Measurements from ENCODE around the gene ACOT8. TPM values are rescaled to one million over a fixed set of nuclear protein-coding genes. Genes with fewer than 3 reads are reported as not detected.
"Not testable (repeated sequence)": the region's sequence is repeated elsewhere in the genome, so short reads cannot be mapped to it uniquely, and the experiment has no call there.

Gene ACOT8
- total RNA-seq, 4 donors from 2014 or later, result 56.9 to 93.8 (median 78.3) TPM

GRCh38 chr20:45882469-45883099 lies 25.4 kb upstream of the ACOT8 start:
- H3K9me3 ChIP-seq, result no peaks in the 10 kb centered on the region
- DNase-seq, result peak in 1 of 3 donors; percentile 10
- peaks cover 0 to 39% (median 0%) of the 10 kb centered on the region in 3 donors for H3K36me3 ChIP-seq
- H3K4me1 ChIP-seq, result peaks cover 0 to 35% (median 3%) of the 10 kb centered on the region in 4 donors
- no peak for TF ChIP-seq CTCF (IDR thresholded peaks at IDR 0.05)
- no peak for TF ChIP-seq POLR2A (IDR thresholded peaks at IDR 0.05)
- H3K27me3 ChIP-seq, result no peaks in the 10 kb centered on the region
- no peak overlapping the region for H3K27ac ChIP-seq
- no peak overlapping the region for H3K4me3 ChIP-seq

DNA sequence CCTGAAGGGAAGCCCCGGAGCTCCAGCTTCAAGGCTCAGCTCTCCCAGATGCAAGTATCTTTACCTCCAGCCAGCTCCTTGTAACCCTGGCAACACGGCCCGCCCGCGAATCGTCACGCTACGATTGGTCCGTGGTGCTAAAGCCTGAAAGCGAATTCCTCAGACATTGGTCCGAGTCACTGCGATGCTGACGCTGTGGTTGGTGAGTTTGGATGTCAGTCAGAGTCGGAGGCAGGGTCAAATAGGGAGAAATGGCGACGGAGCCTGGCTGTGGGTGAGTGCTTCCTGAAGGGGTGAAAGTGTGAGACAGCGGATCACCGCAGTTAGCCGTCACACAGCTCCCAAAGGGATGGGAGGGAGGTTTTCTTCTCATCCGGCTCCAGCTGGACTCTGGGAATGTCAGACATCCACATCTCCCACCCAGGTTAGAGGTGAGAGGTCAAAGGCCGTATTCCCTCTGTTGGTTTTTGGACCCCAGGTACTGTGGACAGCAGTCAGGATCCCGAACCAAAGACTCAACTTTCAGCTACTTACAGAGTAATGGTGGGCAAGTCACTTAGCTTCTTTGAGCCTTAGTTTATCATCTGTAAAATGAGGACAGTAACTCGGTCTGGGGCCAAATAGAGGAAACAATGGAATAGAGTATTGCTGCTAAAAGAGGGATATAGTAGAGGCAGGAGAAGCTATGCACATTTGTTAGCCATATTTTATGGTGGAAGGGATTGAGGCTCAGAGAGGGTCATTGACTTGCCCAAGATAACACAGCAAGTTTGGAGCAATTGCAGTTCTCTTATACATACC lies 24.0 kb upstream of the ACOT8 start, which contains the start of gene ZSWIM1:
Gene ZSWIM1, plus strand, starts transcription at position 240 of the 801 bp plus-strand sequence. CDS start 1,366 bp downstream, outside the sequence.
- TF ChIP-seq POLR2A (IDR thresholded peaks at IDR 0.05), result peak; percentile 41 to 58
- TF ChIP-seq CTCF (IDR thresholded peaks at IDR 0.05), result no peak
- Histone ChIP-seq H3K4me3 (peak within 1 kb of the TSS; percentile 49 to 70 (median 54)), H3K27ac (peak within 1 kb of the TSS; percentile 74 to 89 (median 78)), H3K9me3 (no peaks in the 10 kb centered on the region), H3K27me3 (no peaks in the 10 kb centered on the region), H3K4me1 (peaks cover 0 to 35% (median 3%) of the 10 kb centered on the region in 4 donors), H3K36me3 (peaks cover 0 to 42% (median 0%) of the 10 kb centered on the region in 3 donors)
- peak; percentile 99 to 100 (median 100) for DNase-seq

- no peak for TF ChIP-seq CTCF (IDR thresholded peaks at IDR 0.05)
- no peak for TF ChIP-seq POLR2A (IDR thresholded peaks at IDR 0.05)
- Histone ChIP-seq H3K4me1 (peaks cover 0 to 19% (median 3%) of the 10 kb centered on the region in 4 donors), H3K36me3 (peaks cover 0 to 23% (median 0%) of the 10 kb centered on the region in 3 donors), H3K27me3 (no peaks in the 10 kb centered on the region), H3K27ac (no peak overlapping the region), H3K9me3 (no peaks in the 10 kb centered on the region), H3K4me3 (no peak overlapping the region)
- no peak for DNase-seq
These were observed 21.0 kb upstream of the ACOT8 start for GRCh38 chr20:45878076-45878761.

DNA sequence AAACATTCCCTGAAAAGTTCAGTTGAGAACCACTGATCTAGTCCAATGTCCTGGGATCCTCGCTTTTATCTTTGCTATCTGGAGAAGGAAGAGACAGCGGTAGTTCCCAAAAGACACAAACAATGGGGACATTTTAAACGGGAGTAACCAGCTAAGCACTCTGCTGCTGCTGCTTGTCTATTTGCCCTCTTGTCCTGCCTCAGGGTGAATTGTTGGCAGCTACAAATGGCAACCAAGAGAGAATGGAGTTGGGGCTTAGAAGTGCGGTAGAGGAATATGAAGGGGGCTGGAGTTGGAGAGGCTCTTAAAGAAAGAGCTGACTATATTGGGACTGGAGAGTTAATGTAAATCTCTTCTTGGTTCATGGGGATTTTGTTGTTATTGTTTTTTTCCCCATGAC lies 17.4 kb upstream of the ACOT8 start:
- no peak for DNase-seq
- Histone ChIP-seq H3K27ac (no peak overlapping the region), H3K27me3 (no peaks in the 10 kb centered on the region), H3K4me1 (no peaks in the 10 kb centered on the region), H3K36me3 (peaks cover 0 to 18% (median 0%) of the 10 kb centered on the region in 3 donors), H3K4me3 (no peak overlapping the region), H3K9me3 (no peaks in the 10 kb centered on the region)
- TF ChIP-seq POLR2A (IDR thresholded peaks at IDR 0.05), result no peak
- no peak for TF ChIP-seq CTCF (IDR thresholded peaks at IDR 0.05)

DNA sequence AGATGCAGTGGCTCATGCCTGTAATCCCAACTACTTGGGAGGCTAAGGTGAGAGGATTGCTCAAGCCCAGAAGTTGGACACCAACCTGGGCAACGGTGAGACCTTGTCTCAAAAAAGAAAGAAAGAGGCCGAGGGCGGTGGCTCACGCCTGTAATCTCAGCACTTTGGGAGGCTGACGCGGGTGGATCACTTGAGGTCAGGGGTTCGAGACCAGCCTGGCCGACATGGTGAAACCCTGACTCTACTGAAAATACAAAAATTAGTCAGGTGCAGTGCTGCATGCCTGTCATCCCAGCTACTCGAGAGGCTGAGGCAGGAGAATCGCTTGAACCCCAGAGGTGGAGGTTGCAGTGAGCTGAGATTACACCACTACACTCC lies 16.9 kb upstream of the ACOT8 start:
- not testable (repeated sequence) for H3K4me1 ChIP-seq, DNase-seq, H3K27me3 ChIP-seq, H3K27ac ChIP-seq, H3K4me3 ChIP-seq, H3K9me3 ChIP-seq
- peaks cover 0 to 18% (median 0%) of the 10 kb centered on the region in 3 donors for H3K36me3 ChIP-seq

Data from Peyer's patch (tissue), 4 donors.